HEK293 (cell line): ENCODE data around the gene WDR13.

ENCODE experiments used
- CTCF ChIP-seq: fragments of 450-650 bp; formaldehyde crosslinking; IDR thresholded peaks from 2 replicates; pipeline ENCODE4 v1.5.1; 2016; ENCODE audit warnings: missing biosample characterization, missing genetic modification characterization
- KLF16 ChIP-seq: fragments of 450-650 bp; formaldehyde crosslinking; IDR thresholded peaks from 2 replicates; pipeline ENCODE4 v1.5.1; 2017; ENCODE audit warnings: missing biosample characterization, missing genetic modification characterization
- ZBTB26 ChIP-seq: fragments of 450-650 bp; formaldehyde crosslinking; optimal IDR thresholded peaks from 2 replicates; pipeline ENCODE3; 2016; ENCODE audit warnings: missing biosample characterization, mild to moderate bottlenecking, missing genetic modification characterization
- ZBTB7A ChIP-seq: fragments of 450-650 bp; formaldehyde crosslinking; IDR thresholded peaks from 2 replicates; pipeline ENCODE4 v1.5.1; 2016; ENCODE audit warnings: low read depth, missing biosample characterization, missing genetic modification characterization
- ZFP41 ChIP-seq: fragments of 450-650 bp; formaldehyde crosslinking; IDR thresholded peaks from 2 replicates; pipeline ENCODE4 v1.5.1; 2016; ENCODE audit warnings: missing biosample characterization, missing genetic modification characterization, borderline replicate concordance
- ZNF146 ChIP-seq: fragments of 450-650 bp; formaldehyde crosslinking; IDR thresholded peaks from 2 replicates; pipeline ENCODE4 v1.5.1; 2016; ENCODE audit warnings: missing biosample characterization, missing genetic modification characterization
- ZNF2 ChIP-seq: fragments of 450-650 bp; formaldehyde crosslinking; IDR thresholded peaks from 2 replicates; pipeline ENCODE4 v1.5.1; 2016; ENCODE audit warnings: missing biosample characterization, missing genetic modification characterization
- ZNF274 ChIP-seq, 2 experiments: fragments of 200-500 bp in 1 of 2; fragments of 450-650 bp in 1 of 2; sonication (Bioruptor generic) in 1 of 2; formaldehyde crosslinking in 1 of 2; IDR thresholded peaks; 2 replicates each; pipeline versions ENCODE4 v1.5.1 to v1.6.1; 2014 to 2016; ENCODE audit warnings: borderline replicate concordance in 1 of 2, inconsistent platforms in 1 of 2, low read length in 1 of 2, missing biosample characterization in 1 of 2, missing genetic modification characterization in 1 of 2
- ZNF416 ChIP-seq: fragments of 450-650 bp; formaldehyde crosslinking; IDR thresholded peaks from 2 replicates; pipeline ENCODE4 v1.5.1; 2016; ENCODE audit warnings: missing biosample characterization, missing genetic modification characterization
- ZNF560 ChIP-seq: fragments of 450-650 bp; formaldehyde crosslinking; IDR thresholded peaks from 2 replicates; pipeline ENCODE4 v1.5.1; 2017; ENCODE audit warnings: missing biosample characterization, missing genetic modification characterization, borderline replicate concordance
- ZNF707 ChIP-seq: fragments of 450-650 bp; formaldehyde crosslinking; IDR thresholded peaks from 2 replicates; pipeline ENCODE4 v1.5.1; 2016; ENCODE audit warnings: missing biosample characterization, missing genetic modification characterization
- ZNF785 ChIP-seq: fragments of 450-650 bp; formaldehyde crosslinking; IDR thresholded peaks from 2 replicates; pipeline ENCODE4 v1.5.1; 2016; ENCODE audit warnings: missing biosample characterization, missing genetic modification characterization

GRCh38 chrX:48598614-48599013 lies 1.3 kb downstream of the WDR13 start:
- TF ChIP-seq CTCF (tag by site-specific recombination): no peak
- TF ChIP-seq ZNF707: no peak
- TF ChIP-seq ZBTB26 (tag by site-specific recombination): no peak
- TF ChIP-seq ZNF560 (tag by site-specific recombination): no peak
- no peak for TF ChIP-seq ZNF2 (tag by site-specific recombination)
- TF ChIP-seq ZFP41 (tag by site-specific recombination): no peak
- TF ChIP-seq ZNF416 (tag by site-specific recombination): no peak
- no peak for TF ChIP-seq ZNF274 (IDR thresholded peaks at IDR 0.05; ENCODE audit: low read length)
- TF ChIP-seq ZNF274 (tag by site-specific recombination; IDR thresholded peaks at IDR 0.05; ENCODE audit: borderline replicate concordance): no peak
- no peak for TF ChIP-seq KLF16 (tag by site-specific recombination)
- no peak for TF ChIP-seq ZBTB7A
- TF ChIP-seq ZNF146 (tag by site-specific recombination): no peak
- TF ChIP-seq ZNF785 (tag by site-specific recombination): no peak
